HepG2 (cell line): ENCODE results near the gene RAB30. TPM values are rescaled to one million over a fixed set of nuclear protein-coding genes. Genes with fewer than 3 reads are reported as not detected.
A peak's percentile ranks its signal among the peaks of the same experiment; 100 is the strongest.

ENCODE experiments used
- CBFB ChIP-seq: sonication (generic); formaldehyde crosslinking; IDR thresholded peaks from 2 replicates; pipeline ENCODE4 v1.4.0; 2020; ENCODE audit warnings: missing genetic modification reagents
- FOXP1 ChIP-seq, 2 experiments: fragments of 450-650 bp in 1 of 2; IDR thresholded peaks; 2 replicates each; pipeline ENCODE4 v1.6.1; 2017 to 2018; ENCODE audit warnings: antibody characterized with exemption in 1 of 2
- HHEX ChIP-seq: IDR thresholded peaks from 2 replicates; pipeline ENCODE4 v1.6.1; 2016; ENCODE audit warnings: control low read depth
- MAFF ChIP-seq: IDR thresholded peaks from 2 replicates; pipeline ENCODE4 v1.6.1; 2011; ENCODE audit warnings: low read depth, low read length, improper control_type of control experiment
- MED8 ChIP-seq: sonication (generic); formaldehyde crosslinking; IDR thresholded peaks from 2 replicates; pipeline ENCODE4 v1.8.1; 2023; ENCODE audit warnings: mild to moderate bottlenecking, missing genetic modification reagents; ENCODE audit not compliant: insufficient replicate concordance
- MXD1 ChIP-seq: sonication (generic); formaldehyde crosslinking; IDR thresholded peaks from 2 replicates; pipeline ENCODE4 v1.4.0; 2020; ENCODE audit warnings: mild to moderate bottlenecking, missing genetic modification reagents
- NFAT5 ChIP-seq: sonication (generic); formaldehyde crosslinking; IDR thresholded peaks from 2 replicates; pipeline ENCODE4 v1.4.0; 2020; ENCODE audit warnings: missing genetic modification reagents
- POGZ ChIP-seq: sonication (generic); formaldehyde crosslinking; IDR thresholded peaks from 2 replicates; pipeline ENCODE4 v1.4.0; 2020; ENCODE audit warnings: mild to moderate bottlenecking, missing genetic modification reagents
- RXRB ChIP-seq: IDR thresholded peaks from 2 replicates; pipeline ENCODE4 v1.6.1; 2016; ENCODE audit warnings: borderline replicate concordance, missing genetic modification reagents, missing compliant biosample characterization
- SAFB2 ChIP-seq: sonication (generic); formaldehyde crosslinking; IDR thresholded peaks from 2 replicates; pipeline ENCODE4 v1.5.1; 2020; ENCODE audit warnings: missing genetic modification reagents, low read depth, mild to moderate bottlenecking, borderline replicate concordance
- SP5 ChIP-seq: IDR thresholded peaks from 2 replicates; pipeline ENCODE4 v1.6.1; 2016; ENCODE audit warnings: low read depth, borderline replicate concordance
- ZBTB21 ChIP-seq: sonication (generic); formaldehyde crosslinking; IDR thresholded peaks from 2 replicates; pipeline ENCODE4 v1.4.0; 2020; ENCODE audit warnings: missing genetic modification reagents
- ZNF281 ChIP-seq: sonication (generic); formaldehyde crosslinking; IDR thresholded peaks from 2 replicates; pipeline ENCODE4 v1.4.0; 2020; ENCODE audit warnings: missing genetic modification reagents, borderline replicate concordance
- ZNF451 ChIP-seq: sonication (generic); formaldehyde crosslinking; IDR thresholded peaks from 2 replicates; pipeline ENCODE4 v1.5.0; 2020; ENCODE audit warnings: mild to moderate bottlenecking, missing genetic modification reagents
- ZNF609 ChIP-seq: sonication (generic); formaldehyde crosslinking; IDR thresholded peaks from 2 replicates; pipeline ENCODE4 v1.4.0; 2020; ENCODE audit warnings: mild to moderate bottlenecking, missing genetic modification reagents, borderline replicate concordance
- polyA plus RNA-seq, 8 experiments: library from polyadenylated mRNA; depleted of rRNA in 3 of 8; stranded (reverse) in 7 of 8; unstranded in 1 of 8; fragments of >200 nt; fragmentation: Illumina TruSeq in 4 of 8; extraction: Trizol in 4 of 8; gene quantifications; 2 replicates each; pipeline versions ENCODE4 v1.2.1 to v1.2.3, GENCODE V29; 2011 to 2016; ENCODE audit warnings: low read depth in 4 of 8, missing spikeins in 1 of 8, mixed read lengths in 1 of 8; ENCODE audit not compliant: insufficient read depth in 1 of 8
- total RNA-seq, 5 experiments: library from RNA; depleted of rRNA; stranded (reverse); fragments of >200 nt; fragmentation: Illumina TruSeq; extraction: Trizol; gene quantifications; 2 replicates each; pipeline ENCODE4 v1.2.3, GENCODE V29; 2016; ENCODE audit warnings: low read depth in 1 of 5

RAB30 gene
- total and polyA plus RNA-seq, 2 of the 13 experiments (the other 11 are each of a cell fraction or from before 2014, with no cell fraction given) = 3.7 to 5.0 TPM

- no peak for TF ChIP-seq FOXP1 (IDR thresholded peaks at IDR 0.05)
- peak; percentile 90 for TF ChIP-seq FOXP1 (CRISPR knock-in tag; IDR thresholded peaks at IDR 0.05)
- no peak for TF ChIP-seq SAFB2 (CRISPR knock-in tag)
- no peak for TF ChIP-seq ZNF451 (CRISPR knock-in tag)
- TF ChIP-seq RXRB (CRISPR knock-in tag) = peak; percentile 87
- TF ChIP-seq POGZ (CRISPR knock-in tag) = peak; percentile 79
- peak; percentile 53; the same call in 1 of the 2 replicates for TF ChIP-seq SP5 (CRISPR knock-in tag)
- TF ChIP-seq ZNF281 (CRISPR knock-in tag) = peak; percentile 99
- peak; percentile 78 for TF ChIP-seq HHEX (CRISPR knock-in tag)
- TF ChIP-seq ZBTB21 (CRISPR knock-in tag) = peak; percentile 40; the same call in 1 of the 2 replicates
- no peak for TF ChIP-seq MED8 (CRISPR knock-in tag)
- TF ChIP-seq MXD1 (CRISPR knock-in tag) = no peak
- TF ChIP-seq CBFB (CRISPR knock-in tag) = peak; percentile 60; the same call in 1 of the 2 replicates
- peak; percentile 41; the same call in 1 of the 2 replicates for TF ChIP-seq MAFF
- peak; percentile 85 for TF ChIP-seq ZNF609
- TF ChIP-seq NFAT5 = no peak
Observed at GRCh38 chr11:83092488-83093384, 21.0 kb upstream of the RAB30 start (continued).
